Mucosa of descending colon (tissue), 3 donors: ENCODE data around the gene LRRC27. TPM values are rescaled to one million over a fixed set of nuclear protein-coding genes. Genes with fewer than 3 reads are reported as not detected.
A peak's percentile ranks its signal among the peaks of the same experiment; 100 is the strongest.

Source experiments
- ATAC-seq: fragments of 200-7000 bp; cut with Tn5 transposase; one replicate; pipeline ENCODE4 v1.9.1; 2020; ENCODE audit warnings: mild to moderate bottlenecking, moderate library complexity
- DNase-seq, 3 donors: peaks; one replicate each; pipeline ENCODE4 v3.0.0-alpha.2; 2020
- H3K36me3 ChIP-seq: fragments of 200-600 bp; one replicate; pipeline ENCODE4 v1.8.0; 2021; ENCODE audit warnings: low read depth, mild to moderate bottlenecking
- H3K4me1 ChIP-seq: fragments of 200-600 bp; one replicate; pipeline ENCODE4 v1.8.0; 2021; ENCODE audit warnings: low read depth, mild to moderate bottlenecking
- H3K4me3 ChIP-seq: fragments of 200-600 bp; one replicate; pipeline ENCODE4 v1.8.0; 2021; ENCODE audit warnings: mild to moderate bottlenecking
- H3K9me3 ChIP-seq: fragments of 200-600 bp; one replicate; pipeline ENCODE4 v1.8.0; 2021; ENCODE audit warnings: mild to moderate bottlenecking
- CTCF ChIP-seq: fragments of 200-600 bp; IDR thresholded peaks from one replicate; pipeline ENCODE4 v1.8.0; 2022; ENCODE audit warnings: antibody characterized with exemption, mild to moderate bottlenecking
- intact Hi-C, 2 donors: fragments of 100-400 bp; cut with DNase I in 1 of 2; cut with micrococcal nuclease in 1 of 2; formaldehyde crosslinking; loops; one replicate each; pipeline versions ENCODE4 v1.11.0 to v1.11.1; 2022; cut with DNase I, micrococcal nuclease
- total RNA-seq, 3 donors: library from RNA; stranded (reverse); fragmentation: NEBNext Ultra II Directional in 2 of 3; extraction: Animal tissue kit (Norgen Biotek cat#: 25700) in 2 of 3; gene quantifications; one replicate each; pipeline versions ENCODE4 v1.2.1 to v1.2.4, GENCODE V29; 2021 to 2023
- donor health status: DM: no; HTN: no; CAD: no; lungs with moderate emphysema.
- donor health status: DM: no; HTN: no; CAD: no.
- donor health status: DM: no; HTN: yes; CAD: no.

Gene LRRC27
- total RNA-seq, 3 donors from 2014 or later, result 6.9 to 12.2 (median 11.1) TPM

GRCh38 chr10:132341017-132341416 is 9.0 kb downstream of the LRRC27 start:
- intact Hi-C loops, result no loop called here
- H3K4me3 ChIP-seq, result no peak overlapping the region
- ATAC-seq, result no peak

GRCh38 chr10:132341781-132342180 is 9.8 kb downstream of the LRRC27 start:
- no peak overlapping the region for H3K4me3 ChIP-seq
- intact Hi-C loops, result no loop called here
- no peaks in the 10 kb centered on the region for H3K4me1 ChIP-seq
- peaks cover 3% of the 10 kb centered on the region for H3K9me3 ChIP-seq
- DNase-seq, result no peak
- no peak for TF ChIP-seq CTCF
- ATAC-seq, result no peak
- H3K36me3 ChIP-seq, result no peaks in the 10 kb centered on the region

More at GRCh38 chr10:132341017-132341416, 9.0 kb downstream of the LRRC27 start:
- Histone ChIP-seq H3K36me3 (no peaks in the 10 kb centered on the region), H3K4me1 (no peaks in the 10 kb centered on the region), H3K9me3 (peaks cover 3% of the 10 kb centered on the region)
- TF ChIP-seq CTCF, result no peak
- no peak for DNase-seq

GRCh38 chr10:132342553-132342952 is 10.6 kb downstream of the LRRC27 start:
- Histone ChIP-seq H3K4me3 (no peak overlapping the region), H3K9me3 (peaks cover 3% of the 10 kb centered on the region), H3K36me3 (no peaks in the 10 kb centered on the region), H3K4me1 (no peaks in the 10 kb centered on the region)
- ATAC-seq (no peak), DNase-seq (no peak)
- TF ChIP-seq CTCF, result no peak
- intact Hi-C loops, result no loop called here

GRCh38 chr10:132344386-132344785 is 12.4 kb downstream of the LRRC27 start:
- ATAC-seq (no peak), DNase-seq (no peak)
- no peak overlapping the region for H3K4me3 ChIP-seq
- TF ChIP-seq CTCF, result no peak
- H3K4me1 ChIP-seq, result no peaks in the 10 kb centered on the region
- intact Hi-C loops, result no loop called here
- H3K36me3 ChIP-seq, result no peaks in the 10 kb centered on the region
- peaks cover 3% of the 10 kb centered on the region for H3K9me3 ChIP-seq

- intact Hi-C loops, result no loop called here
- DNase-seq (peak in 1 of 3 donors; percentile 12), ATAC-seq (no peak)
- TF ChIP-seq CTCF, result no peak
- Histone ChIP-seq H3K36me3 (no peaks in the 10 kb centered on the region), H3K4me1 (no peaks in the 10 kb centered on the region), H3K9me3 (peaks cover 3% of the 10 kb centered on the region), H3K4me3 (no peak overlapping the region)
Observed at GRCh38 chr10:132345345-132345744, 13.4 kb downstream of the LRRC27 start.

- no peaks in the 10 kb centered on the region for H3K4me1 ChIP-seq
- no peak for TF ChIP-seq CTCF
- no peaks in the 10 kb centered on the region for H3K36me3 ChIP-seq
- DNase-seq (peak in 1 of 3 donors; percentile 27), ATAC-seq (no peak)
- peaks cover 3% of the 10 kb centered on the region for H3K9me3 ChIP-seq
- no peak overlapping the region for H3K4me3 ChIP-seq
- intact Hi-C loops, result no loop called here
Observed at GRCh38 chr10:132346806-132347205, 14.8 kb downstream of the LRRC27 start.
